ENCODE data around the gene RBP4.

- TF ChIP-seq USF1 (IDR thresholded peaks at IDR 0.05; ENCODE audit: borderline replicate concordance, low read depth): no peak
- TF ChIP-seq TAF1 (IDR thresholded peaks at IDR 0.05; ENCODE audit: borderline replicate concordance, low read depth, low read length): no peak
- TF ChIP-seq EZH2phosphoT487 (IDR thresholded peaks at IDR 0.05; ENCODE audit: borderline replicate concordance, low read depth): no peak
- no peak for TF ChIP-seq CTCF (IDR thresholded peaks at IDR 0.05)
- TF ChIP-seq GABPA (IDR thresholded peaks at IDR 0.05; ENCODE audit: low read depth): no peak
- no peak for TF ChIP-seq SMC3 (IDR thresholded peaks at IDR 0.05; ENCODE audit: low read depth, low read length)
- TF ChIP-seq USF2 (IDR thresholded peaks at IDR 0.05; ENCODE audit: borderline replicate concordance, low read depth, low read length): no peak
- no peak for TF ChIP-seq YY1 (IDR thresholded peaks at IDR 0.05; ENCODE audit: low read depth)
Observed at GRCh38 chr10:93554316-93554663, 46.7 kb downstream of the RBP4 start.
